HepG2 (cell line): Measurements from ENCODE around the gene RMDN2. TPM values are rescaled to one million over a fixed set of nuclear protein-coding genes. Genes with fewer than 3 reads are reported as not detected.
A peak's percentile ranks its signal among the peaks of the same experiment; 100 is the strongest.

Source experiments
- AGO2 ChIP-seq: fragments of 200-400 bp; formaldehyde crosslinking; optimal IDR thresholded peaks from 2 replicates; pipeline ENCODE3; 2017; ENCODE audit warnings: mild to moderate bottlenecking, low read depth, low read length, moderate library complexity
- ARNTL ChIP-seq: sonication (generic); formaldehyde crosslinking; IDR thresholded peaks from 2 replicates; pipeline ENCODE4 v1.4.0; 2020; ENCODE audit warnings: mild to moderate bottlenecking, missing genetic modification reagents
- ATF7 ChIP-seq, 2 experiments: fragments of 450-650 bp in 1 of 2; sonication (generic) in 1 of 2; formaldehyde crosslinking in 1 of 2; IDR thresholded peaks; 2 replicates each; pipeline versions ENCODE4 v1.4.0 to v1.6.1; 2016 to 2020; ENCODE audit warnings: antibody characterized with exemption in 1 of 2, mild to moderate bottlenecking in 1 of 2, missing genetic modification reagents in 1 of 2
- CBX5 ChIP-seq: sonication (generic); formaldehyde crosslinking; IDR thresholded peaks from 2 replicates; pipeline ENCODE4 v1.4.0; 2020; ENCODE audit warnings: missing genetic modification reagents, borderline replicate concordance
- CREM ChIP-seq, 2 experiments: sonication (generic) in 1 of 2; formaldehyde crosslinking in 1 of 2; IDR thresholded peaks; 2 replicates each; pipeline versions ENCODE4 v1.4.0 to v1.6.1; 2016 to 2020; ENCODE audit warnings: antibody characterized with exemption in 1 of 2, mild to moderate bottlenecking in 1 of 2, missing genetic modification reagents in 1 of 2
- HCFC1 ChIP-seq: fragments of 150-350 bp; IDR thresholded peaks from 2 replicates; pipeline ENCODE4 v1.6.1; 2014; ENCODE audit warnings: low read depth, low read length
- HIVEP1 ChIP-seq: sonication (generic); formaldehyde crosslinking; IDR thresholded peaks from 2 replicates; pipeline ENCODE4 v1.4.0; 2020; ENCODE audit warnings: mild to moderate bottlenecking, missing genetic modification reagents
- HOXD1 ChIP-seq: sonication (generic); formaldehyde crosslinking; IDR thresholded peaks from 2 replicates; pipeline ENCODE4 v1.5.0; 2020; ENCODE audit warnings: missing genetic modification reagents
- KDM1A ChIP-seq: IDR thresholded peaks from 2 replicates; pipeline ENCODE4 v1.6.1; 2016; ENCODE audit warnings: missing compliant biosample characterization
- LCORL ChIP-seq, 2 experiments: fragments of 450-650 bp in 1 of 2; sonication (generic) in 1 of 2; formaldehyde crosslinking in 1 of 2; IDR thresholded peaks; 2 replicates each; pipeline versions ENCODE4 v1.5.0 to v1.6.1; 2017 to 2020; ENCODE audit warnings: antibody characterized with exemption in 1 of 2, missing genetic modification reagents in 1 of 2
- MAFG ChIP-seq: sonication (generic); formaldehyde crosslinking; IDR thresholded peaks from 2 replicates; pipeline ENCODE4 v1.5.1; 2020; ENCODE audit warnings: mild to moderate bottlenecking, missing genetic modification reagents
- MIER3 ChIP-seq: IDR thresholded peaks from 2 replicates; pipeline ENCODE4 v1.6.1; 2016; ENCODE audit warnings: missing compliant biosample characterization, borderline replicate concordance
- NCOR1 ChIP-seq: fragments of 200-600 bp; sonication (generic); IDR thresholded peaks from 2 replicates; pipeline ENCODE4 v1.7.0; 2017; ENCODE audit warnings: antibody characterized with exemption, low read length, borderline replicate concordance
- NR2F2 ChIP-seq: IDR thresholded peaks from 2 replicates; pipeline ENCODE4 v1.6.1; 2012; ENCODE audit warnings: low read depth, inconsistent platforms, borderline replicate concordance
- PHB2 ChIP-seq: fragments of 450-650 bp; IDR thresholded peaks from 2 replicates; pipeline ENCODE4 v1.6.1; 2018; ENCODE audit not compliant: partially characterized antibody
- RFXAP ChIP-seq: sonication (generic); formaldehyde crosslinking; IDR thresholded peaks from 2 replicates; pipeline ENCODE4 v1.4.0; 2020; ENCODE audit warnings: missing genetic modification reagents, borderline replicate concordance
- RNF2 ChIP-seq: fragments of 450-650 bp; conservative IDR thresholded peaks from 2 replicates; pipeline ENCODE4 v1.6.1; 2016; ENCODE audit warnings: low read depth
- RXRB ChIP-seq: IDR thresholded peaks from 2 replicates; pipeline ENCODE4 v1.6.1; 2016; ENCODE audit warnings: borderline replicate concordance, missing genetic modification reagents, missing compliant biosample characterization
- SETDB1 ChIP-seq: sonication (generic); formaldehyde crosslinking; IDR thresholded peaks from 2 replicates; pipeline ENCODE4 v1.5.1; 2020; ENCODE audit warnings: missing genetic modification reagents, mild to moderate bottlenecking, borderline replicate concordance
- SNAPC5 ChIP-seq: sonication (generic); formaldehyde crosslinking; IDR thresholded peaks from 2 replicates; pipeline ENCODE4 v1.8.1; 2023; ENCODE audit warnings: mild to moderate bottlenecking, missing genetic modification reagents, borderline replicate concordance
- SP5 ChIP-seq: IDR thresholded peaks from 2 replicates; pipeline ENCODE4 v1.6.1; 2016; ENCODE audit warnings: low read depth, borderline replicate concordance
- STAG1 ChIP-seq: sonication (generic); formaldehyde crosslinking; IDR thresholded peaks from 2 replicates; pipeline ENCODE4 v1.4.0; 2020; ENCODE audit warnings: missing genetic modification reagents
- TAF1 ChIP-seq: sonication (generic); formaldehyde crosslinking; IDR thresholded peaks from 2 replicates; pipeline ENCODE4 v1.4.0; 2020; ENCODE audit warnings: missing genetic modification reagents
- TOE1 ChIP-seq: sonication (generic); formaldehyde crosslinking; IDR thresholded peaks from 2 replicates; pipeline ENCODE4 v1.4.0; 2020; ENCODE audit warnings: mild to moderate bottlenecking, missing genetic modification reagents
- ZMAT3 ChIP-seq: sonication (generic); formaldehyde crosslinking; conservative IDR thresholded peaks from 2 replicates; pipeline ENCODE4 v1.7.0; 2021; ENCODE audit warnings: missing genetic modification reagents
- ZNF121 ChIP-seq: sonication (generic); formaldehyde crosslinking; IDR thresholded peaks from 2 replicates; pipeline ENCODE4 v1.5.0; 2020; ENCODE audit warnings: mild to moderate bottlenecking, missing genetic modification reagents
- ZNF17 ChIP-seq: sonication (generic); formaldehyde crosslinking; IDR thresholded peaks from 2 replicates; pipeline ENCODE4 v1.5.0; 2020; ENCODE audit warnings: mild to moderate bottlenecking, missing genetic modification reagents
- ZNF235 ChIP-seq: sonication (generic); formaldehyde crosslinking; IDR thresholded peaks from 2 replicates; pipeline ENCODE4 v1.8.1; 2023; ENCODE audit warnings: mild to moderate bottlenecking, missing genetic modification reagents, borderline replicate concordance
- ZNF260 ChIP-seq: sonication (generic); formaldehyde crosslinking; IDR thresholded peaks from 2 replicates; pipeline ENCODE4 v1.4.0; 2020; ENCODE audit warnings: missing genetic modification reagents, low read depth, mild to moderate bottlenecking, borderline replicate concordance
- ZNF292 ChIP-seq: sonication (generic); formaldehyde crosslinking; IDR thresholded peaks from 2 replicates; pipeline ENCODE4 v1.8.1; 2022; ENCODE audit warnings: mild to moderate bottlenecking, low read depth, missing genetic modification reagents, borderline replicate concordance
- ZNF580 ChIP-seq: IDR thresholded peaks from 2 replicates; pipeline ENCODE4 v1.6.1; 2016; ENCODE audit warnings: low read depth, borderline replicate concordance
- ZNF614 ChIP-seq: IDR thresholded peaks from 2 replicates; pipeline ENCODE4 v1.6.1; 2018; ENCODE audit warnings: missing biosample characterization, missing genetic modification reagents, inconsistent platforms, borderline replicate concordance
- ZNF619 ChIP-seq: sonication (generic); formaldehyde crosslinking; IDR thresholded peaks from 2 replicates; pipeline ENCODE4 v1.4.0; 2020; ENCODE audit warnings: mild to moderate bottlenecking, missing genetic modification reagents
- ZNF7 ChIP-seq: IDR thresholded peaks from 2 replicates; pipeline ENCODE4 v1.6.1; 2016; ENCODE audit warnings: missing biosample characterization, missing genetic modification reagents
- ZNF878 ChIP-seq: sonication (generic); formaldehyde crosslinking; IDR thresholded peaks from 2 replicates; pipeline ENCODE4 v1.8.1; 2023; ENCODE audit warnings: mild to moderate bottlenecking, missing genetic modification reagents, moderate library complexity
- ZSCAN30 ChIP-seq: sonication (generic); formaldehyde crosslinking; IDR thresholded peaks from 2 replicates; pipeline ENCODE4 v1.5.0; 2020; ENCODE audit warnings: mild to moderate bottlenecking, missing genetic modification reagents
- polyA plus RNA-seq, 8 experiments: library from polyadenylated mRNA; depleted of rRNA in 3 of 8; stranded (reverse) in 7 of 8; unstranded in 1 of 8; fragments of >200 nt; fragmentation: Illumina TruSeq in 4 of 8; extraction: Trizol in 4 of 8; gene quantifications; 2 replicates each; pipeline versions ENCODE4 v1.2.1 to v1.2.3, GENCODE V29; 2011 to 2016; ENCODE audit warnings: low read depth in 4 of 8, missing spikeins in 1 of 8, mixed read lengths in 1 of 8; ENCODE audit not compliant: insufficient read depth in 1 of 8
- total RNA-seq, 5 experiments: library from RNA; depleted of rRNA; stranded (reverse); fragments of >200 nt; fragmentation: Illumina TruSeq; extraction: Trizol; gene quantifications; 2 replicates each; pipeline ENCODE4 v1.2.3, GENCODE V29; 2016; ENCODE audit warnings: low read depth in 1 of 5

Gene RMDN2
- total and polyA plus RNA-seq, 2 of the 13 experiments (the other 11 are each of a cell fraction or from before 2014, with no cell fraction given): 2.3 to 8.9 TPM

GRCh38 chr2:37920570-37920969, 4.5 kb upstream of the RMDN2 start (continued):
- TF ChIP-seq ZNF292 (CRISPR knock-in tag) (no peak), NR2F2 (no peak), MAFG (CRISPR knock-in tag) (no peak), NCOR1 (0 out of 2 replicates have a peak, but pooled peaks have one; percentile 7), SNAPC5 (CRISPR knock-in tag) (no peak), MIER3 (peak; percentile 45; the same call in 1 of the 2 replicates), ARNTL (no peak), ZNF614 (CRISPR knock-in tag) (peak; percentile 80; the same call in 1 of the 2 replicates), CBX5 (CRISPR knock-in tag) (no peak), TAF1 (CRISPR knock-in tag) (no peak), STAG1 (CRISPR knock-in tag) (no peak), CREM (IDR thresholded peaks at IDR 0.05) (peak; percentile 68; the same call in 1 of the 2 replicates), CREM (CRISPR knock-in tag; IDR thresholded peaks at IDR 0.05) (no peak), ZNF17 (no peak), LCORL (IDR thresholded peaks at IDR 0.05) (no peak), LCORL (CRISPR knock-in tag; IDR thresholded peaks at IDR 0.05) (no peak), ZSCAN30 (CRISPR knock-in tag) (no peak), KDM1A (CRISPR knock-in tag) (peak; percentile 91), SETDB1 (CRISPR knock-in tag) (no peak), ZNF7 (CRISPR knock-in tag) (no peak), ZNF878 (CRISPR knock-in tag) (no peak), RFXAP (no peak), TOE1 (no peak), RXRB (CRISPR knock-in tag) (peak; percentile 45; the same call in 1 of the 2 replicates), ATF7 (IDR thresholded peaks at IDR 0.05) (no peak), ATF7 (CRISPR knock-in tag; IDR thresholded peaks at IDR 0.05) (no peak), ZNF121 (CRISPR knock-in tag) (no peak), ZNF260 (CRISPR knock-in tag) (no peak), SP5 (CRISPR knock-in tag) (peak; percentile 97), ZNF619 (CRISPR knock-in tag) (no peak), PHB2 (no peak), HOXD1 (no peak), ZNF235 (CRISPR knock-in tag) (no peak), AGO2 (no peak), HCFC1 (no peak), ZNF580 (CRISPR knock-in tag) (no peak), ZMAT3 (CRISPR knock-in tag) (no peak), HIVEP1 (CRISPR knock-in tag) (no peak), RNF2 (no peak)
